ENCODE measurements around the gene NKD2.
A peak's percentile ranks its signal among the peaks of the same experiment; 100 is the strongest.
"Not testable (repeated sequence)": the region's sequence is repeated elsewhere in the genome, so short reads cannot be mapped to it uniquely, and the experiment has no call there.

NKD2 gene

GRCh38 chr5:997711-998110 is 10.9 kb upstream of the NKD2 start:
- in situ Hi-C loops (cut with HindIII; ENCODE audit: low pct_unique_long_range_greater_than_20kb, low sequenced_read_pairs) = no loop called here
- TF ChIP-seq JUND (IDR thresholded peaks at IDR 0.05; ENCODE audit: low read depth) = no peak

GRCh38 chr5:998246-999031 is 10.2 kb upstream of the NKD2 start:
- TF ChIP-seq JUND (IDR thresholded peaks at IDR 0.05; ENCODE audit: low read depth) = no peak
- no peak for DNase-seq (ENCODE audit: low read depth in 1 of 2, low spot score in 1 of 2)
- in situ Hi-C loops (cut with HindIII; ENCODE audit: low pct_unique_long_range_greater_than_20kb, low sequenced_read_pairs) = no loop called here

More at GRCh38 chr5:997711-998110, 10.9 kb upstream of the NKD2 start:
- no peak for DNase-seq (ENCODE audit: low read depth in 1 of 2, low spot score in 1 of 2)

GRCh38 chr5:999032-999501 is 9.5 kb upstream of the NKD2 start:
- DNase-seq (ENCODE audit: low read depth in 1 of 2, low spot score in 1 of 2) = no peak
- no peak for TF ChIP-seq JUND (IDR thresholded peaks at IDR 0.05; ENCODE audit: low read depth)
- in situ Hi-C loops (cut with HindIII; ENCODE audit: low pct_unique_long_range_greater_than_20kb, low sequenced_read_pairs) = no loop called here

- no peak for DNase-seq (ENCODE audit: low read depth in 1 of 2, low spot score in 1 of 2)
- in situ Hi-C loops (cut with HindIII; ENCODE audit: low pct_unique_long_range_greater_than_20kb, low sequenced_read_pairs) = no loop called here
- TF ChIP-seq JUND (IDR thresholded peaks at IDR 0.05; ENCODE audit: low read depth) = no peak
These were observed 8.9 kb upstream of the NKD2 start for GRCh38 chr5:999724-1000123.

GRCh38 chr5:1000329-1000728 is 8.3 kb upstream of the NKD2 start:
- in situ Hi-C loops (cut with HindIII; ENCODE audit: low pct_unique_long_range_greater_than_20kb, low sequenced_read_pairs) = no loop called here
- DNase-seq (ENCODE audit: low read depth in 1 of 2, low spot score in 1 of 2) = no peak
- TF ChIP-seq JUND (IDR thresholded peaks at IDR 0.05; ENCODE audit: low read depth) = no peak

- not testable (repeated sequence) for DNase-seq (ENCODE audit: low read depth in 1 of 2, low spot score in 1 of 2)
These were observed 7.8 kb upstream of the NKD2 start for GRCh38 chr5:1000831-1001230.

GRCh38 chr5:1001406-1002270 is 7.0 kb upstream of the NKD2 start:
- in situ Hi-C loops (cut with HindIII; ENCODE audit: low pct_unique_long_range_greater_than_20kb, low sequenced_read_pairs) = no loop called here
- no peak for TF ChIP-seq JUND (IDR thresholded peaks at IDR 0.05; ENCODE audit: low read depth)
- DNase-seq (ENCODE audit: low read depth in 1 of 2, low spot score in 1 of 2) = no peak

More at GRCh38 chr5:1000831-1001230, 7.8 kb upstream of the NKD2 start:
- in situ Hi-C loops (cut with HindIII; ENCODE audit: low pct_unique_long_range_greater_than_20kb, low sequenced_read_pairs) = not testable (repeated sequence)

GRCh38 chr5:1002271-1002546 is 6.4 kb upstream of the NKD2 start:
- TF ChIP-seq JUND (IDR thresholded peaks at IDR 0.05; ENCODE audit: low read depth) = no peak
- in situ Hi-C loops (cut with HindIII; ENCODE audit: low pct_unique_long_range_greater_than_20kb, low sequenced_read_pairs) = no loop called here
- DNase-seq (ENCODE audit: low read depth in 1 of 2, low spot score in 1 of 2) = no peak

- in situ Hi-C loops (cut with HindIII; ENCODE audit: low pct_unique_long_range_greater_than_20kb, low sequenced_read_pairs) = no loop called here
- DNase-seq (ENCODE audit: low read depth in 1 of 2, low spot score in 1 of 2) = no peak
- no peak for TF ChIP-seq JUND (IDR thresholded peaks at IDR 0.05; ENCODE audit: low read depth)
These were observed 5.8 kb upstream of the NKD2 start for GRCh38 chr5:1002836-1003235.

GRCh38 chr5:1003296-1003937 is 5.2 kb upstream of the NKD2 start:
- DNase-seq (ENCODE audit: low read depth in 1 of 2, low spot score in 1 of 2) = peak in 1 of 2 experiments; percentile 65
- TF ChIP-seq JUND (IDR thresholded peaks at IDR 0.05; ENCODE audit: low read depth) = no peak

GRCh38 chr5:1004461-1005248 is 3.9 kb upstream of the NKD2 start:
- peak; percentile 89 to 90 for DNase-seq (ENCODE audit: low read depth in 1 of 2, low spot score in 1 of 2)
- in situ Hi-C loops (cut with HindIII; ENCODE audit: low pct_unique_long_range_greater_than_20kb, low sequenced_read_pairs) = no loop called here
- TF ChIP-seq JUND (IDR thresholded peaks at IDR 0.05; ENCODE audit: low read depth) = no peak

More at GRCh38 chr5:1003296-1003937, 5.2 kb upstream of the NKD2 start:
- in situ Hi-C loops (cut with HindIII; ENCODE audit: low pct_unique_long_range_greater_than_20kb, low sequenced_read_pairs) = no loop called here

GRCh38 chr5:1005249-1005851 is 3.3 kb upstream of the NKD2 start:
- no peak for DNase-seq (ENCODE audit: low read depth in 1 of 2, low spot score in 1 of 2)
- no peak for TF ChIP-seq JUND (IDR thresholded peaks at IDR 0.05; ENCODE audit: low read depth)
- in situ Hi-C loops (cut with HindIII; ENCODE audit: low pct_unique_long_range_greater_than_20kb, low sequenced_read_pairs) = no loop called here
